H9 (cell line): ENCODE measurements around the gene TMEM229B. TPM values are rescaled to one million over a fixed set of nuclear protein-coding genes. Genes with fewer than 3 reads are reported as not detected.

Experiments used
- DNase-seq: peaks from one replicate; pipeline ENCODE4 v3.0.0-alpha.2; 2017
- H2AFZ ChIP-seq: one replicate; pipeline ENCODE4 v1.6.1; 2013; ENCODE audit warnings: mild to moderate bottlenecking, low read length, control low read depth, moderate library complexity
- H2AK5ac ChIP-seq: 2 replicates; pipeline ENCODE4 v1.6.1; 2013; ENCODE audit warnings: low read length, control low read depth, mixed read lengths; ENCODE audit not compliant: insufficient read length
- H2BK120ac ChIP-seq: one replicate; pipeline ENCODE4 v1.6.1; 2013; ENCODE audit warnings: low read depth, mild to moderate bottlenecking, low read length, control low read depth, inconsistent platforms; ENCODE audit not compliant: poor library complexity, severe bottlenecking
- H2BK12ac ChIP-seq: 2 replicates; pipeline ENCODE4 v1.6.1; 2013; ENCODE audit warnings: low read length, control low read depth, mixed read lengths, low read depth; ENCODE audit not compliant: insufficient read length
- H2BK15ac ChIP-seq: 2 replicates; pipeline ENCODE4 v1.6.1; 2013; ENCODE audit warnings: low read depth, low read length, control low read depth
- H2BK20ac ChIP-seq: one replicate; pipeline ENCODE4 v1.6.1; 2013; ENCODE audit warnings: low read depth, mild to moderate bottlenecking, low read length, control low read depth, inconsistent platforms; ENCODE audit not compliant: poor library complexity, severe bottlenecking
- H2BK5ac ChIP-seq: 2 replicates; pipeline ENCODE4 v1.6.1; 2013; ENCODE audit warnings: low read length, control low read depth, mixed read lengths; ENCODE audit not compliant: insufficient read length
- H3K14ac ChIP-seq: 2 replicates; pipeline ENCODE4 v1.6.1; 2013; ENCODE audit warnings: low read length, control low read depth; ENCODE audit not compliant: insufficient read depth
- H3K18ac ChIP-seq: 2 replicates; pipeline ENCODE4 v1.6.1; 2013; ENCODE audit warnings: low read depth, mild to moderate bottlenecking, mixed read lengths, low read length, control low read depth; ENCODE audit not compliant: insufficient read length
- H3K23ac ChIP-seq: 2 replicates; pipeline ENCODE4 v1.6.1; 2013; ENCODE audit warnings: low read length, control low read depth, mixed read lengths, low read depth; ENCODE audit not compliant: insufficient read length
- H3K23me2 ChIP-seq: 2 replicates; pipeline ENCODE4 v1.6.1; 2013; ENCODE audit warnings: low read depth, mild to moderate bottlenecking, mixed read lengths, low read length, control low read depth; ENCODE audit not compliant: insufficient read length, poor library complexity, severe bottlenecking
- H3K27ac ChIP-seq: 2 replicates; pipeline ENCODE4 v1.5.1; 2013; ENCODE audit warnings: low read length, control low read depth, mixed read lengths, low read depth; ENCODE audit not compliant: insufficient read length
- H3K27me3 ChIP-seq: 2 replicates; pipeline ENCODE4 v1.6.1; 2013; ENCODE audit warnings: low read length, control low read depth, inconsistent platforms; ENCODE audit not compliant: insufficient read depth
- H3K4ac ChIP-seq: 2 replicates; pipeline ENCODE4 v1.6.1; 2013; ENCODE audit warnings: low read depth, mild to moderate bottlenecking, control low read depth, inconsistent platforms, low read length, moderate library complexity
- H3K4me1 ChIP-seq: 2 replicates; pipeline ENCODE4 v1.6.1; 2013; ENCODE audit warnings: low read length, control low read depth, inconsistent platforms; ENCODE audit not compliant: insufficient read depth
- H3K4me2 ChIP-seq: 2 replicates; pipeline ENCODE4 v1.6.1; 2013; ENCODE audit warnings: low read length, control low read depth, mixed read lengths; ENCODE audit not compliant: insufficient read length, insufficient read depth
- H3K56ac ChIP-seq: 2 replicates; pipeline ENCODE4 v1.6.1; 2013; ENCODE audit warnings: low read depth, mild to moderate bottlenecking, mixed read lengths, low read length, control low read depth; ENCODE audit not compliant: insufficient read length
- H3K79me1 ChIP-seq: 2 replicates; pipeline ENCODE4 v1.6.1; 2013; ENCODE audit warnings: low read depth, mild to moderate bottlenecking, moderate library complexity, low read length, control low read depth, inconsistent platforms; ENCODE audit not compliant: insufficient read depth, poor library complexity, severe bottlenecking
- H3K79me2 ChIP-seq: 2 replicates; pipeline ENCODE4 v1.6.1; 2013; ENCODE audit warnings: low read length, control low read depth, inconsistent platforms; ENCODE audit not compliant: insufficient read depth
- H3K9ac ChIP-seq: 2 replicates; pipeline ENCODE4 v1.6.1; 2013; ENCODE audit warnings: low read length, control low read depth, mixed read lengths; ENCODE audit not compliant: insufficient read length; ENCODE audit errors: extremely low read depth
- H3K9me3 ChIP-seq: one replicate; pipeline ENCODE4 v1.6.1; 2013; ENCODE audit warnings: low read depth, low read length, inconsistent platforms; ENCODE audit not compliant: control insufficient read depth
- H3T11ph ChIP-seq: one replicate; pipeline ENCODE4 v1.6.1; 2013; ENCODE audit warnings: mild to moderate bottlenecking, low read length, control low read depth, inconsistent platforms
- H4K20me1 ChIP-seq: one replicate; pipeline ENCODE4 v1.6.1; 2013; ENCODE audit not compliant: control insufficient read depth, insufficient read length, insufficient read depth
- H4K5ac ChIP-seq: 2 replicates; pipeline ENCODE4 v1.6.1; 2013; ENCODE audit warnings: low read depth, mild to moderate bottlenecking, mixed read lengths, low read length, control low read depth; ENCODE audit not compliant: insufficient read length
- H4K8ac ChIP-seq: replicated peaks from 2 replicates; pipeline ENCODE4 v1.6.1; 2013; ENCODE audit warnings: low read length, control low read depth, mixed read lengths, low read depth; ENCODE audit not compliant: insufficient read length
- H4K91ac ChIP-seq: 2 replicates; pipeline ENCODE4 v1.6.1; 2013; ENCODE audit warnings: low read depth, mild to moderate bottlenecking, moderate library complexity, mixed read lengths, low read length, control low read depth; ENCODE audit not compliant: insufficient read length
- H3K27ac Mint-ChIP-seq, 3 experiments: 2 replicates in 2 of 3; 3 replicates in 1 of 3; pipeline ENCODE4 v1.8.0; 2020 to 2021; ENCODE audit warnings: mixed read lengths in 3 of 3, mild to moderate bottlenecking in 1 of 3, moderate library complexity in 1 of 3
- H3K27me3 Mint-ChIP-seq: 2 replicates; pipeline ENCODE4 v1.8.0; 2021; ENCODE audit warnings: low read depth, mild to moderate bottlenecking, moderate library complexity, mixed read lengths
- H3K36me3 Mint-ChIP-seq, 3 experiments: 2 replicates in 2 of 3; 3 replicates in 1 of 3; pipeline ENCODE4 v1.8.0; 2020 to 2021; ENCODE audit warnings: low read depth in 3 of 3, mixed read lengths in 3 of 3; ENCODE audit not compliant: insufficient read depth in 1 of 3
- H3K4me1 Mint-ChIP-seq, 2 experiments: 2 replicates each; pipeline ENCODE4 v1.8.0; 2020; ENCODE audit warnings: mixed read lengths in 2 of 2
- H3K4me3 Mint-ChIP-seq, 2 experiments: 2 replicates in 1 of 2; 3 replicates in 1 of 2; pipeline ENCODE4 v1.8.0; 2020 to 2021; ENCODE audit warnings: mild to moderate bottlenecking in 2 of 2, mixed read lengths in 2 of 2, moderate library complexity in 1 of 2
- H3K9me3 Mint-ChIP-seq, 2 experiments: 2 replicates in 1 of 2; 3 replicates in 1 of 2; pipeline ENCODE4 v1.8.0; 2020; ENCODE audit warnings: mild to moderate bottlenecking in 2 of 2, mixed read lengths in 2 of 2, moderate library complexity in 1 of 2
- WGBS: extraction: QIAGEN DNeasy Blood & Tissue Kit; methylation state at CpG from one replicate; pipeline ENCODE4 v1.1.7; 2013; ENCODE audit warnings: missing lambda C conversion rate, low lambda C conversion rate, mixed read lengths; ENCODE audit not compliant: insufficient read length; ENCODE audit errors: extremely low coverage; 5-methylcytosine and 5-hydroxymethylcytosine counted together
- total RNA-seq: library from RNA; stranded (reverse); gene quantifications from 2 replicates; pipeline ENCODE4 v1.2.1, GENCODE V29; 2021
- TF ChIP-seq, protein P1 (sequence below): fragments of 200-600 bp; sonication (generic); conservative IDR thresholded peaks from 3 replicates; pipeline ENCODE4 v1.8.0; 2021; ENCODE audit warnings: antibody characterized with exemption, mild to moderate bottlenecking

TMEM229B gene
- total RNA-seq, 1 experiment from 2014 or later = 0.24 TPM

DNA sequence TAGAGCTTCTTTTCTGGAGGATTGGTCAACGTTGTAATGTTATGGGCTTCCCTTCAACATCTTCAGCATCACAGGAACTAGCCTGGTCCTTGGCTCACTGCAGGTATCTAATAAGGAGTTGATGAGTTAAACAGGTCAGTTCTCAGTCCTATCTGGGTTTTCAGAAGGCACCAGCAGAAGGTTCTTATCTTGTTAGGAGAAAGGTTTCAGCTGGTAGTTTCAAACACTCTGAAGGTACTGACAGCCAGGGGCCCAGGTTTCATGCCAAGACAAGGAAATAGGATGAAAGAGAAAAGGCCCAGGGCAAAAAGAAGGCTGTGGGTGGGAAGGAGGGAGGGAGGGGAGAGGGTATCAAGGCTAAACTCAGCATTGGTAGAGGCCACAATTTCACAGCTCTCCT lies 21.4 kb downstream of the TMEM229B start:
- H3K18ac ChIP-seq = no peak overlapping the region
- no peak overlapping the region for H2BK15ac ChIP-seq
- H3K79me1 ChIP-seq = no peaks in the 10 kb centered on the region
- no peak overlapping the region for H3K56ac ChIP-seq
- no peaks in the 10 kb centered on the region for H3K4me1 ChIP-seq
- H3K27me3 Mint-ChIP-seq = no peaks in the 10 kb centered on the region; the same call in 1 of the 2 replicates
- H3K27me3 ChIP-seq = no peaks in the 10 kb centered on the region
- TF ChIP-seq, protein P1, sequence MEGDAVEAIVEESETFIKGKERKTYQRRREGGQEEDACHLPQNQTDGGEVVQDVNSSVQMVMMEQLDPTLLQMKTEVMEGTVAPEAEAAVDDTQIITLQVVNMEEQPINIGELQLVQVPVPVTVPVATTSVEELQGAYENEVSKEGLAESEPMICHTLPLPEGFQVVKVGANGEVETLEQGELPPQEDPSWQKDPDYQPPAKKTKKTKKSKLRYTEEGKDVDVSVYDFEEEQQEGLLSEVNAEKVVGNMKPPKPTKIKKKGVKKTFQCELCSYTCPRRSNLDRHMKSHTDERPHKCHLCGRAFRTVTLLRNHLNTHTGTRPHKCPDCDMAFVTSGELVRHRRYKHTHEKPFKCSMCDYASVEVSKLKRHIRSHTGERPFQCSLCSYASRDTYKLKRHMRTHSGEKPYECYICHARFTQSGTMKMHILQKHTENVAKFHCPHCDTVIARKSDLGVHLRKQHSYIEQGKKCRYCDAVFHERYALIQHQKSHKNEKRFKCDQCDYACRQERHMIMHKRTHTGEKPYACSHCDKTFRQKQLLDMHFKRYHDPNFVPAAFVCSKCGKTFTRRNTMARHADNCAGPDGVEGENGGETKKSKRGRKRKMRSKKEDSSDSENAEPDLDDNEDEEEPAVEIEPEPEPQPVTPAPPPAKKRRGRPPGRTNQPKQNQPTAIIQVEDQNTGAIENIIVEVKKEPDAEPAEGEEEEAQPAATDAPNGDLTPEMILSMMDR = no peak
- no peak overlapping the region for H3K4me3 Mint-ChIP-seq
- H3K4ac ChIP-seq = no peak overlapping the region
- H2BK120ac ChIP-seq = no peak overlapping the region
- peaks cover 11 to 20% of the 10 kb centered on the region in 2 experiments for H3K4me1 Mint-ChIP-seq
- H4K20me1 ChIP-seq = no peaks in the 10 kb centered on the region
- no peak overlapping the region for H3K9ac ChIP-seq
- no peak overlapping the region for H2BK5ac ChIP-seq
- H3K4me2 ChIP-seq = no peak overlapping the region
- no peak overlapping the region for H3T11ph ChIP-seq
- no peak overlapping the region for H4K91ac ChIP-seq
- H2BK12ac ChIP-seq = no peak overlapping the region
- H4K8ac ChIP-seq = no peak overlapping the region
- H3K9me3 ChIP-seq = no peaks in the 10 kb centered on the region
- H3K27ac ChIP-seq = no peak overlapping the region
- no peaks in the 10 kb centered on the region for H3K79me2 ChIP-seq
- H2BK20ac ChIP-seq = no peak overlapping the region
- no peak overlapping the region for H3K23ac ChIP-seq
- no peak overlapping the region for H3K27ac Mint-ChIP-seq
- no CpG with 5 or more reads among the region's 1 CpG for WGBS
- H3K36me3 Mint-ChIP-seq = no peaks in the 10 kb centered on the region
- H3K9me3 Mint-ChIP-seq = no peaks in the 10 kb centered on the region
- DNase-seq = no peak
- H3K23me2 ChIP-seq = no peaks in the 10 kb centered on the region
- H3K14ac ChIP-seq = no peak overlapping the region
- H2AK5ac ChIP-seq = no peak overlapping the region
- no peak overlapping the region for H4K5ac ChIP-seq
- H2AFZ ChIP-seq = no peak overlapping the region
